Glutamatergic neuron (in vitro differentiated cells): Measurements from ENCODE around the gene TACO1. TPM values are rescaled to one million over a fixed set of nuclear protein-coding genes. Genes with fewer than 3 reads are reported as not detected.

Experiments used
- DNase-seq: peaks from one replicate; pipeline ENCODE4 v3.0.0; 2022
- H3K27ac Mint-ChIP-seq: one replicate; pipeline ENCODE4 v1.8.0; 2020; ENCODE audit warnings: mild to moderate bottlenecking, mixed read lengths, inconsistent platforms; ENCODE audit not compliant: unreplicated experiment
- H3K27me3 Mint-ChIP-seq: one replicate; pipeline ENCODE4 v1.8.0; 2020; ENCODE audit warnings: mild to moderate bottlenecking, moderate library complexity, mixed read lengths, inconsistent platforms; ENCODE audit not compliant: unreplicated experiment
- H3K36me3 Mint-ChIP-seq: one replicate; pipeline ENCODE4 v1.8.0; 2020; ENCODE audit warnings: mild to moderate bottlenecking, mixed read lengths, inconsistent platforms; ENCODE audit not compliant: unreplicated experiment
- H3K4me1 Mint-ChIP-seq: one replicate; pipeline ENCODE4 v1.8.0; 2020; ENCODE audit warnings: mild to moderate bottlenecking, low read depth, mixed read lengths, inconsistent platforms; ENCODE audit not compliant: unreplicated experiment
- H3K4me3 Mint-ChIP-seq: one replicate; pipeline ENCODE4 v1.8.0; 2020; ENCODE audit warnings: mild to moderate bottlenecking, mixed read lengths, inconsistent platforms; ENCODE audit not compliant: unreplicated experiment
- H3K9me3 Mint-ChIP-seq: one replicate; pipeline ENCODE4 v1.8.0; 2020; ENCODE audit warnings: mild to moderate bottlenecking, moderate library complexity, mixed read lengths, inconsistent platforms; ENCODE audit not compliant: unreplicated experiment
- total RNA-seq: library from RNA; stranded (reverse); fragmentation: NEBNext Ultra II Directional; extraction: Animal tissue kit (Norgen Biotek cat#: 25700); gene quantifications from one replicate; pipeline ENCODE4 v1.2.1, GENCODE V29; 2021; ENCODE audit not compliant: unreplicated experiment
- TF ChIP-seq, protein P1 (sequence below): fragments of 200-600 bp; sonication (generic); IDR thresholded peaks from one replicate; pipeline ENCODE4 v1.5.0; 2021; ENCODE audit not compliant: partially characterized antibody, unreplicated experiment

TACO1 gene
- total RNA-seq, 1 donor from 2014 or later = 23.2 TPM

DNA sequence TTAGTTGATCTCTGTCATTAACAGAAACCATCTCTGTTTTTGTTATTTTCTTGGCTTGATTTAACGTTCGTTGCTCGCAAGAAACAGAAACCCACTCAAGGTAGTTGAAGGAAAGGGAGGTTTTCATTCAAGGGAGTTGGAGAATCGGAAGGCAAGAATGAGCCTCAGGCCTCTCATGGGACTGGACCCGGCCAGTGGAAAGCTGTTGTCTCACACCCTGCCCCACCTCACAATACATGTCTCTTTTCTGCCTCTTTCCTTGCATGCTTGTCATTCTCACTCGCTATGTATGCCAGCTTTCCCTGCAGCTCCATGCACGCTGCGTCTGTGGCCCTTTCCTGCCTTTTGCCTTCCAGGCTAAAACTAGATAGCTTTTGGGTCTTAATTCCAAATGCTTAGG lies 32.1 kb upstream of the TACO1 start:
- Mint-ChIP-seq H3K27ac (peak overlapping the region; percentile 22), H3K4me3 (peak overlapping the region; percentile 59), H3K27me3 (peaks cover 2% of the 10 kb centered on the region), H3K9me3 (no peaks in the 10 kb centered on the region), H3K4me1 (peaks cover 8% of the 10 kb centered on the region), H3K36me3 (no peaks in the 10 kb centered on the region)
- TF ChIP-seq, protein P1, sequence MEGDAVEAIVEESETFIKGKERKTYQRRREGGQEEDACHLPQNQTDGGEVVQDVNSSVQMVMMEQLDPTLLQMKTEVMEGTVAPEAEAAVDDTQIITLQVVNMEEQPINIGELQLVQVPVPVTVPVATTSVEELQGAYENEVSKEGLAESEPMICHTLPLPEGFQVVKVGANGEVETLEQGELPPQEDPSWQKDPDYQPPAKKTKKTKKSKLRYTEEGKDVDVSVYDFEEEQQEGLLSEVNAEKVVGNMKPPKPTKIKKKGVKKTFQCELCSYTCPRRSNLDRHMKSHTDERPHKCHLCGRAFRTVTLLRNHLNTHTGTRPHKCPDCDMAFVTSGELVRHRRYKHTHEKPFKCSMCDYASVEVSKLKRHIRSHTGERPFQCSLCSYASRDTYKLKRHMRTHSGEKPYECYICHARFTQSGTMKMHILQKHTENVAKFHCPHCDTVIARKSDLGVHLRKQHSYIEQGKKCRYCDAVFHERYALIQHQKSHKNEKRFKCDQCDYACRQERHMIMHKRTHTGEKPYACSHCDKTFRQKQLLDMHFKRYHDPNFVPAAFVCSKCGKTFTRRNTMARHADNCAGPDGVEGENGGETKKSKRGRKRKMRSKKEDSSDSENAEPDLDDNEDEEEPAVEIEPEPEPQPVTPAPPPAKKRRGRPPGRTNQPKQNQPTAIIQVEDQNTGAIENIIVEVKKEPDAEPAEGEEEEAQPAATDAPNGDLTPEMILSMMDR = no peak
- no peak for DNase-seq

DNA sequence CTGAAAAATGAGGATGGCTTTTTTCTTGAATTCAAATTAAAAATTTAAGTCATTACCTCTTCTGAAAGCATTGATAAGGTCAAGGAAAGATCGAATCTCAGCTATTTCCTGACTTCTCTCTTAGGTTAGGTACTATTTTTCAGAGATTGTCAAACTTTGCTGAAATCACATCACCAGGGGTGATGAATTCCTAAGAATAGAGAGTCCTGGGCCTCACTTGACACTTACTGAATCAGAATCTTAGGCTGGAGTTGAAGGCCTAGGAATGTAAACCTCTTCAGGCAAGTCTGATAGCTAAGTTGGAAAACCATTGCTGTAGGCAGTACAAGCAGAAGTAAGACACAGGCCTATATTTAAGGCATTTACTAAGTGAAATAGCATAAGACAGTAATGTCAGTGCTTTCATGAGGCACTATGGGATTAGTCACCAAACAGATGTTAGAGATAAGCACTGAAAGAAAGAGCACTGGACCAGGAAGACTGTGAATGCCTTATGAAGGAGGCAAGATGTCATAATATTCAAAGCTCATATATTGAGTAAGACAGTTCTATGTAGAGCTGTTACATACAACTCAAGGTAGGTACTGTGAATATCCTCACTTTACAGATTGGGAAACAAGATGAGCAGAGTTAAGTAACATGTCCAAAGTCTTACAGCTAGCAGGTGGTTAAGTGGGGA lies 28.9 kb upstream of the TACO1 start:
- TF ChIP-seq, protein P1 = no peak
- no peaks in the 10 kb centered on the region for H3K9me3 Mint-ChIP-seq
- DNase-seq = no peak
- H3K27me3 Mint-ChIP-seq = no peaks in the 10 kb centered on the region
- H3K4me1 Mint-ChIP-seq = peaks cover 10% of the 10 kb centered on the region
- no peaks in the 10 kb centered on the region for H3K36me3 Mint-ChIP-seq
- no peak overlapping the region for H3K4me3 Mint-ChIP-seq
- no peak overlapping the region for H3K27ac Mint-ChIP-seq

DNA sequence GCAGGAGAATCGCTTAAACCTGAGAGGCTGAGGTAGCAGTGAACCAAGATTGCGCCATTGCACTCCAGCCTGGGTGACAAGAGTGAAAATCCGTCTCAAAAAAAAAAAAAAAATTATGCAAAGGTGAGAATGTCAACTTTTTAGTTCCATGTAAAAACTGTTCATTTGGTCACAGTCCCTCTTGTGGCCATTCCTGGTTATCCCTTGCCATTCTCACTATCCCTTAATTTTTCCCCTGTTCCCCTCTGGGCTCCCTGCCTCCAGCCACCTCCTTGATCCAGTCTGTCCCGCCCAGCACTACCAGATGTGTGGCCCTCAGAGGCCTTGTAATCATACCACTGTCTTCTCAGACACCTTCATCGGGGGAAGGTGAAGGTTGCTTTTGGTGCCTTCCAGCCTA lies 27.1 kb upstream of the TACO1 start:
- DNase-seq = no peak
- Mint-ChIP-seq H3K4me3 (peak overlapping the region; percentile 14), H3K27ac (no peak overlapping the region), H3K4me1 (peaks cover 6% of the 10 kb centered on the region), H3K36me3 (no peaks in the 10 kb centered on the region), H3K27me3 (no peaks in the 10 kb centered on the region), H3K9me3 (no peaks in the 10 kb centered on the region)
- TF ChIP-seq, protein P1 = peak; percentile 71

DNA sequence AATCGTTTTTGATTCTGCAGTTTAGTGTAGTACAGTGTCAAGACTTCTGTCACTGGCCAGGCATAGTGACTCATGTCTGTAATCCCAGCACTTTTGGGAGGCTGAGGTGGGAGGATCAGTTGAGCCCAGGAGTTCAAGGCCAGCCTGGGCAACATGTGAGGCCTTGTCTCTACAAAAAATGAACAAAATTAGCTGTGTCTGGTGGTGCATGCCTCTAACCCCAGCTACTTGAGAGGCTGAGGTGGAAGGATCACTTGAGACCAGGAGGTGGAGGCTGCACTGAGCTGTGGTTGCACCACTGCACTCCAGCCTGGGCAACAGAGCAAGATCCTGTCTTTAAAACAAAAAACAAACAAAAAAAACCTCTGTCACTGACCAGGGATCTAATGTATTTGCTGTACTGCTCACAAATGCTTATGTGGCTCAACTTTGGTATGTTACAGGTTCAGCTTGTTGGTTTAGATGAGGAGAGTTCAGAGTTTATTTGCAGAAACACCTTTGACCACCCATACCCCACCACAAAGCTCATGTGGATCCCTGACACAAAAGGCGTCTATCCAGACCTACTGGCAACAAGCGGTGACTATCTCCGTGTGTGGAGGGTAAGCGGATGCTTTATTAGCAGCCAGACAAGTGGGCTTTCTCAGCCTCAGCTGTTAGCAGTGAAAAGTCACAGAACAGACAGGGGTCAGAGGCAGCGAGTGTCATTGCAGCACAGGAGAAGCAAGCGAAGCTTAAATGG lies 22.5 kb upstream of the TACO1 start:
- H3K4me3 Mint-ChIP-seq = no peak overlapping the region
- no peaks in the 10 kb centered on the region for H3K27me3 Mint-ChIP-seq
- TF ChIP-seq, protein P1 = no peak
- no peaks in the 10 kb centered on the region for H3K36me3 Mint-ChIP-seq
- peaks cover 11% of the 10 kb centered on the region for H3K4me1 Mint-ChIP-seq
- no peak for DNase-seq
- H3K27ac Mint-ChIP-seq = no peak overlapping the region
- H3K9me3 Mint-ChIP-seq = no peaks in the 10 kb centered on the region

DNA sequence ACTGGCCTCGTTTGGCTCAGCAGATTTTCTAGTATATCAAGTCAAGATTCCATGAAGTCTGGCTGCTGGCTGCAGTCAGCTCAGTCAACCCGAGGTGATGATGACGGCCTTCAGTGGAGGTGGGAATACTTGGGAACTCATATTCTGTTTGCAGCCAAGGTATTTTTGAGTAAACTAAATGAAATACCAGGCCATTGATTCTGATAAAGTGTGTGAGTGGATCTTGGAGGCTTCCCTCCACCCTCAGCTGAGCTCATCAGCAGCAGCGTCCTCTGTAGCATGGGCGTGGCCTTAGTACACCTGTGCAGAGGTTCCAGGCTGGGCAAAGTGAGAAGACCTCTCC lies 22.0 kb upstream of the TACO1 start:
- no peak for DNase-seq
- peaks cover 11% of the 10 kb centered on the region for H3K4me1 Mint-ChIP-seq
- no peaks in the 10 kb centered on the region for H3K36me3 Mint-ChIP-seq
- TF ChIP-seq, protein P1 = no peak
- H3K9me3 Mint-ChIP-seq = no peaks in the 10 kb centered on the region
- no peak overlapping the region for H3K4me3 Mint-ChIP-seq
- H3K27me3 Mint-ChIP-seq = no peaks in the 10 kb centered on the region
- H3K27ac Mint-ChIP-seq = no peak overlapping the region
